ENCODE data around the gene RABEP1. TPM values are rescaled to one million over a fixed set of nuclear protein-coding genes. Genes with fewer than 3 reads are reported as not detected.

The RABEP1 gene
- total RNA-seq, 1 donor from 2014 or later = 57.3 TPM

- H3K27ac Mint-ChIP-seq = no peak overlapping the region
- intact Hi-C loops (cut with micrococcal nuclease) = no loop called here
Observed at GRCh38 chr17:5297245-5297644, 15.2 kb downstream of the RABEP1 start.

DNA sequence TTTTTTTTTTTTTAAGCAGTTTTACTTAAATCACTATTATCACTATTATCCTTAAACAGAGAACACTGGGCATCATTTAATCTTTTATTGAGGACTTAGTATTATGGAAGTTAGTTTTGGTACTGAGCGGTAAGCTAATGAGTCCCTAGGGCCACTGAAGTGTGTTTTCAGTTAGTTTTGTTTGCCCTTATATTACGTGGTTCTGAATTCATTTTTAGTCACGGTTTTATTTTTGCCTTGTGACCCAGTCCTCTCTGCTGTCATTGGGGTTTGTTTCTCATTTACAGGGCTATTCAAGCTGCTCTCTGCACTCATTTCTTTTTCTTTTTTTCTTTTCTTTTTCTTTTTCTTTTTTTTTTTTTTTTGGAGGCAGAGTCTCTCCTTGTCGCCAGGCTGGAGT is 17.3 kb downstream of the RABEP1 start:
- H3K27me3 Mint-ChIP-seq = no peaks in the 10 kb centered on the region
- intact Hi-C loops (cut with micrococcal nuclease) = no loop called here
- H3K9me3 Mint-ChIP-seq = peaks cover 4% of the 10 kb centered on the region
- no peak overlapping the region for H3K27ac Mint-ChIP-seq
- peaks cover 15% of the 10 kb centered on the region for H3K36me3 Mint-ChIP-seq (ENCODE audit: low read depth)
- peaks cover 12% of the 10 kb centered on the region for H3K4me1 Mint-ChIP-seq
- H3K4me3 Mint-ChIP-seq = no peak overlapping the region
- DNase-seq = no peak

More at GRCh38 chr17:5297245-5297644, 15.2 kb downstream of the RABEP1 start:
- H3K4me1 Mint-ChIP-seq = peaks cover 12% of the 10 kb centered on the region
- no peaks in the 10 kb centered on the region for H3K27me3 Mint-ChIP-seq
- peaks cover 15% of the 10 kb centered on the region for H3K36me3 Mint-ChIP-seq (ENCODE audit: low read depth)
- H3K9me3 Mint-ChIP-seq = peaks cover 4% of the 10 kb centered on the region
- no peak overlapping the region for H3K4me3 Mint-ChIP-seq
- DNase-seq = no peak

DNA sequence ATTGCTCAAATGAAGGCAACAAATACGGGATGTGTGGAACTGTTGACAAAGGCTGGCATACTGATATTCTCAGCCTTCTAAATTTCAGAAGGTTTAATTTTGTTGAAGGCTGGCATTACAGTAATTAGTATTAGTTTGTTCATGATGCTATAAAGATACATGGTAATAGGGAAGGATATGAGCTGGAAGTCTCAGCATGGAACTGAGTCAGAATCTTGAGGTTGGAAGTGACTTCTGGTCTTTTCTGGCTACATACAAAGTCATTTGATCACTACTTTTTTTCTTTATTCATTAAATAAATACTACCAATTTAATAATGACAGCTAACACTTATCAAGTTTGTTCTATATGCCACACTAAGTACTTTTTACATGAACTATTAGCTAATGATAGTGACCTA is 22.6 kb downstream of the RABEP1 start:
- intact Hi-C loops (cut with micrococcal nuclease) = loop anchor here (10.0 kb wide), 1 partner anchor 60 kb away; no protein-coding TSS in a partner anchor
- H3K4me3 Mint-ChIP-seq = no peak overlapping the region
- H3K27ac Mint-ChIP-seq = no peak overlapping the region

DNA sequence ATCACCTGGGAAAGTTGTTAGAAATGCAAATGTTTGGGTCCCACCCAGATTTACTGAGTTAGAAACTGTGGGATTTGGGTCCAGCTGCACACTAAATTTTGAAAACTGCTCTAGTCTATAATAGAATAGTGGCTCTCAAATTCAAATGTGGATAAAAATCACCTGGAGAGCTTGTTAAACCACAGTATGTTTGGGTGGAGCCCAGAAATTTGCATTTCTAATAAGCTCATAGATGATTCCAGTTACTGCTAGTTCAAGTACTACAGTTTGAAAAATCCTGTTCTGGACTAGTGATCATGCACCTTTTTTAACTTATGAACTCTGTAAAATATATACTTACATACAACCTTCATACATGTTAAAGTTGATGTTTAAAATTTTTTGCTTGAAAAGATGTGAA is 27.8 kb downstream of the RABEP1 start:
- Mint-ChIP-seq H3K4me3 (no peak overlapping the region), H3K27me3 (no peaks in the 10 kb centered on the region), H3K27ac (no peak overlapping the region), H3K4me1 (peaks cover 13% of the 10 kb centered on the region), H3K9me3 (no peaks in the 10 kb centered on the region), H3K36me3 (ENCODE audit: low read depth) (peaks cover 36% of the 10 kb centered on the region)
- DNase-seq = no peak
- intact Hi-C loops (cut with micrococcal nuclease) = loop anchor here (10.0 kb wide), 1 partner anchor 65 kb away; no protein-coding TSS in a partner anchor

More for the DNA sequence above, 22.6 kb downstream of the RABEP1 start:
- H3K9me3 Mint-ChIP-seq = peaks cover 4% of the 10 kb centered on the region
- peaks cover 15% of the 10 kb centered on the region for H3K4me1 Mint-ChIP-seq
- DNase-seq = no peak
- H3K36me3 Mint-ChIP-seq (ENCODE audit: low read depth) = peaks cover 13% of the 10 kb centered on the region
- H3K27me3 Mint-ChIP-seq = no peaks in the 10 kb centered on the region

- no peak for DNase-seq
- Mint-ChIP-seq H3K4me3 (no peak overlapping the region), H3K27me3 (no peaks in the 10 kb centered on the region), H3K36me3 (ENCODE audit: low read depth) (peaks cover 15% of the 10 kb centered on the region), H3K4me1 (peaks cover 11% of the 10 kb centered on the region), H3K27ac (no peak overlapping the region), H3K9me3 (peaks cover 11% of the 10 kb centered on the region)
- intact Hi-C loops (cut with micrococcal nuclease) = no loop called here
Observed at GRCh38 chr17:5325851-5326250, 43.8 kb downstream of the RABEP1 start.

DNA sequence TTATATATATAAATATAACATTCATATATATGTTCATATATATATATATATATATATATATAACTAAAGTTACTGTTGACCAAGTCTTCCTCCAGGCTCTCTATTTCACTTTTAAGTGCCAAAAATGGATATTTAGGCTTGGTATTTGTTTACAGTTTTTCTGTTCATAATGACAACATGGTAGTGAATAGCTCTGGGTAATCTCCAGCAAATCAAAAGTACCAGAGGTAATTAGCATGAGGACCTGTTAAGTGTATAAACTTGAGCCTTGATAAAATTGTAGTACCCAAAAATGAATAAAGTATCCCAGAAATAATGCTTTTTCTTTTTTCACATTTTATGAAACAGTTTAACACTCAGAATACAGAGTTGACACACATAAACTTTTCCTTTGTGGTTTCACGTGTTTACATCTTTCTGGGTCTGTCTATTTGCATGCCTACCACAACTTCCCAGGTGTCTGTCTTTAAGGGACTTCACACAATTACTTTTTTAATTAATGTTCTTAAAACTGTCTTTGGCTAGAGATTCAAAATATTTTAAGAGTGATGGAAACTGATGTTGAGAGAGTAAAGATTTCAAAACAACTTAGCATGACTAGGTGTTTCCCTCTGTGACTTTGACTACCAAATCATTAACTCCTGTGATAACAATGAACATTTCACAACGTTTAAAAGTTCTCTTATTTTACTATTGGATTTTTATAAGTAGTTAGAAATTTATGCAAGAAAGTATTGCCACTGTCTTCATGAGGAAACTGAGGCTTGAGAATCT is 47.9 kb downstream of the RABEP1 start:
- Mint-ChIP-seq H3K4me1 (peaks cover 15% of the 10 kb centered on the region), H3K27me3 (no peaks in the 10 kb centered on the region), H3K27ac (no peak overlapping the region), H3K4me3 (peak overlapping the region; percentile 28), H3K9me3 (no peaks in the 10 kb centered on the region), H3K36me3 (ENCODE audit: low read depth) (peaks cover 14% of the 10 kb centered on the region)
- DNase-seq = peak; percentile 59
- intact Hi-C loops (cut with micrococcal nuclease) = no loop called here

DNA sequence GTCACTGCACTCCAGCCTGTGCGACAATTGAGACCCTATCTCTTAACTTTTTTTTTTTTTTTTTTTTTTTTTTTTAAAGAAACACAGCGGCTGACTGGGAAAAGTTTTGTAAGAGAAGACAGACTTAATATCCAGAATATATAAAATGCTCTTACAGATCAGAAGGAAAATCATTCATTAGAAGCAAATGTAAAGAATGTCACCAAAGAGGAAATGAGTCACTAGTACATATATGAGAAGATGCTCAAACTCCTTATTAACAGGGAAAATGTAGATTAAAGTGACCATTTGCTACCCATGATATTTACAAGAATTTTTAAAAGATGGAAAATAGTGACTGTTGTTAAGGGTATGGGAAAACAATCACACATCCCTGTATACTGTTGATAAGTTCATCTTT is 48.9 kb downstream of the RABEP1 start:
- no peak overlapping the region for H3K4me3 Mint-ChIP-seq
- H3K9me3 Mint-ChIP-seq = no peaks in the 10 kb centered on the region
- peaks cover 21% of the 10 kb centered on the region for H3K36me3 Mint-ChIP-seq (ENCODE audit: low read depth)
- no peaks in the 10 kb centered on the region for H3K27me3 Mint-ChIP-seq
- intact Hi-C loops (cut with micrococcal nuclease) = no loop called here
- no peak overlapping the region for H3K27ac Mint-ChIP-seq
- no peak for DNase-seq
- H3K4me1 Mint-ChIP-seq = peaks cover 19% of the 10 kb centered on the region

DNA sequence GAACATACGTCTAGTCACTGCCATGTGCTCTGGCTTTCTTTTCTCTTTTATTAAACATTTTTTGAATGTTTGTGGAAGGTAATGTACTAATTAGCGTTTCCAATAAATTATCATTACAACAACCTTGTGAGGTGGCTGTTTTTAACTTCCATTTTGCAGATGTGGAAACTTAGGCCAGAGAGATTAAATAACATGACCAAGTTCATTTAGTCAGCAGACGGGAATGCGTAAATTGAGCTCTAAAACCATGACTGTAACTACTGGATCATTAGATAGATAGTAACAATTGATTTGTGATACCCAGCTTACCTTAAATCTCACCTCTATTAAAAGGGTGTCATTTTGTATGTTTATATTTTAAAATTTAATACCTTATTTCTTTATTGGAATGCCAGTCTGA is 49.4 kb downstream of the RABEP1 start:
- intact Hi-C loops (cut with micrococcal nuclease) = no loop called here
- H3K4me1 Mint-ChIP-seq = peaks cover 16% of the 10 kb centered on the region
- no peak overlapping the region for H3K4me3 Mint-ChIP-seq
- H3K27me3 Mint-ChIP-seq = no peaks in the 10 kb centered on the region
- DNase-seq = no peak
- peaks cover 21% of the 10 kb centered on the region for H3K36me3 Mint-ChIP-seq (ENCODE audit: low read depth)
- no peaks in the 10 kb centered on the region for H3K9me3 Mint-ChIP-seq
- H3K27ac Mint-ChIP-seq = no peak overlapping the region

DNA sequence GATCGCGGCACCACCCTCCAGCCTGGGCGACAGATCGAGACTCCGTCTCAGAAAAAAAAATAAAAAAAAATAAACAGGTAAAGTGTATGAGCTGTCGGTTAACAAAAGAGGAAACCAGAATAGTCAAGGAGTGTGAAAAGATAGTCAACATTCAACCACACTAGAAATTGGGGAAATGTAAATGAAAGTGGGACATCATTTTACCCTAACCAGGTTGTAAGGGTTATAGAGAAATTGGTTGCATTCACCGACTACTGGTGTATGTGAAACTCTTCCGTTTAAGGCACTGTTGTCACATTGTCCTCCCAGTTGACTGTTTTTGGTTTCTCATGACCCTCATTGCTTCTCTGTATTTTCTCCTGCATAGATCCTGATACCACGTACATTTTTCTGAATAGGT is 62.8 kb downstream of the RABEP1 start:
- Mint-ChIP-seq H3K9me3 (no peaks in the 10 kb centered on the region), H3K36me3 (ENCODE audit: low read depth) (peaks cover 22% of the 10 kb centered on the region), H3K4me1 (no peaks in the 10 kb centered on the region), H3K27me3 (no peaks in the 10 kb centered on the region), H3K27ac (no peak overlapping the region), H3K4me3 (no peak overlapping the region)
- intact Hi-C loops (cut with micrococcal nuclease) = no loop called here
- DNase-seq = peak; percentile 28

DNA sequence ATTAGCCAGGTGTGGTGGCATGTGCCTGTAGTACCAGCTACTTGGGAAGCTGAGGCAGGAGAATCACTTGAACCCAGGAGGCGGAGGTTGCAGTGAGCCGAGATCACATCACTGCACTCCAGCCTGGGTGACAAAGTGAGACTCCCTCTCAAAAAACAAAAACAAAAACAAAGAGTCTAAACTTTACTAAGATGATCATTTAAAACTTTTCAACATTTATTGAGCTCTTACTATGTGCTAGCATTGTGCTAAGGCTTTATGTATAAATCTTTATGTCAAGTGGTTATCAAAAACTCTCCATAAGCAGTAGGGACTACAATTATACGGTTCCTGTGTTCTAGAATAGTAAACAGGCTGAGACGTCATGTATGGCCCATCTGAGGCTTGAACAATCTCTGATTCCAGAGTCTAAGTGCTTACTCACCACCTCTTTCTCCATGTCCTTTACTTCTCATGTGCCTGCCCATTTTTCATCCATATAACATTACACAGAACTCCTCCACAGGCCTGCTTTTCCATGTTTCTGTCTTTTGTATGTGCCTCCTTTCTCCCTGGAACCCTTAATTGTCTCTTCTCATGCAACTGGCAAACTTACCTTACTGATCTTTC is 70.7 kb downstream of the RABEP1 start:
- no peaks in the 10 kb centered on the region for H3K27me3 Mint-ChIP-seq
- H3K9me3 Mint-ChIP-seq = no peaks in the 10 kb centered on the region
- no peak overlapping the region for H3K4me3 Mint-ChIP-seq
- H3K27ac Mint-ChIP-seq = no peak overlapping the region
- intact Hi-C loops (cut with micrococcal nuclease) = no loop called here
- peaks cover 49% of the 10 kb centered on the region for H3K36me3 Mint-ChIP-seq (ENCODE audit: low read depth)
- no peaks in the 10 kb centered on the region for H3K4me1 Mint-ChIP-seq
- DNase-seq = peak; percentile 38

- H3K4me1 Mint-ChIP-seq = no peaks in the 10 kb centered on the region
- no peak overlapping the region for H3K27ac Mint-ChIP-seq
- no peaks in the 10 kb centered on the region for H3K9me3 Mint-ChIP-seq
- H3K36me3 Mint-ChIP-seq (ENCODE audit: low read depth) = peaks cover 42% of the 10 kb centered on the region
- H3K4me3 Mint-ChIP-seq = no peak overlapping the region
- intact Hi-C loops (cut with micrococcal nuclease) = no loop called here
- no peaks in the 10 kb centered on the region for H3K27me3 Mint-ChIP-seq
- DNase-seq = no peak
Observed at GRCh38 chr17:5354310-5354709, 72.2 kb downstream of the RABEP1 start.

DNA sequence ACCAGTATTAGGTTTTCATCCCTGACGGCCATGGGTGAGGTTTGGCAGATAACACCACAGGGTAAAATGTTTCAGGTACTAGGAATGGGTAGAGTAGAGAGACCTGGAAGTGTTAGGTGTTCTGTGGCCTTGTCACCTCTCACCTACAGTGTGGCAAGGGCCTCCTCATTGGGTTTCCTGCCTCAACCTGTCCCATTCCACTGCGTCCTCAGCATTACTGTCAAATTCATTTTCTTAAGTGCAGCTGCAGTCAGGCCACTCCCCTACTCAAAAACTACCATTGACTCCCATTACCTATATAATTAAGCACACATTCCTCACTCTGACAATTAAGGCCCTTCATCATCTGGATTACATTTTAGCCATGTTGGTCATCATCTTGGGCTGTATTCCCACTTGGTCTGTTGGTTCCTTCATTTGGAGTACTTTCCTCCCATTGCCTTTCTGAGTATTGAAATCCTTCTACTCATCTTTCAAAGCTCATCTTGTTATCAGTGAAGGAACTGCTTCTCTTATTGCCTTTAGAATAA is 72.9 kb downstream of the RABEP1 start:
- Mint-ChIP-seq H3K27me3 (no peaks in the 10 kb centered on the region), H3K27ac (no peak overlapping the region), H3K36me3 (ENCODE audit: low read depth) (peaks cover 40% of the 10 kb centered on the region), H3K9me3 (no peaks in the 10 kb centered on the region), H3K4me1 (no peaks in the 10 kb centered on the region), H3K4me3 (no peak overlapping the region)
- peak; percentile 37 for DNase-seq
- intact Hi-C loops (cut with micrococcal nuclease) = no loop called here

- H3K4me1 Mint-ChIP-seq = no peaks in the 10 kb centered on the region
- no peaks in the 10 kb centered on the region for H3K9me3 Mint-ChIP-seq
- no peaks in the 10 kb centered on the region for H3K27me3 Mint-ChIP-seq
- DNase-seq = peak; percentile 52
- intact Hi-C loops (cut with micrococcal nuclease) = no loop called here
- no peak overlapping the region for H3K27ac Mint-ChIP-seq
- H3K36me3 Mint-ChIP-seq (ENCODE audit: low read depth) = peaks cover 44% of the 10 kb centered on the region
- H3K4me3 Mint-ChIP-seq = no peak overlapping the region
Observed at GRCh38 chr17:5355421-5356129, 73.5 kb downstream of the RABEP1 start.

GRCh38 chr17:5361426-5361825 is 79.3 kb downstream of the RABEP1 start:
- Mint-ChIP-seq H3K9me3 (no peaks in the 10 kb centered on the region), H3K27ac (no peak overlapping the region), H3K4me1 (no peaks in the 10 kb centered on the region), H3K36me3 (ENCODE audit: low read depth) (peaks cover 39% of the 10 kb centered on the region), H3K27me3 (no peaks in the 10 kb centered on the region), H3K4me3 (no peak overlapping the region)
- intact Hi-C loops (cut with micrococcal nuclease) = loop anchor here (10.0 kb wide), 1 partner anchor 117 kb away; no protein-coding TSS in a partner anchor
- no peak for DNase-seq

All from activated CD4-positive, alpha-beta T cell treated with anti-CD3 and anti-CD28 coated beads, Interleukin-2, amount 10 ng/mL, durations not matched to agents 24 days and 14 days (primary cell).